Measurements from ENCODE around the gene THRAP3. TPM values are rescaled to one million over a fixed set of nuclear protein-coding genes. Genes with fewer than 3 reads are reported as not detected.

The THRAP3 gene
- total and polyA plus RNA-seq, 2 experiments from 2014 or later, result 127 to 161 TPM

DNA sequence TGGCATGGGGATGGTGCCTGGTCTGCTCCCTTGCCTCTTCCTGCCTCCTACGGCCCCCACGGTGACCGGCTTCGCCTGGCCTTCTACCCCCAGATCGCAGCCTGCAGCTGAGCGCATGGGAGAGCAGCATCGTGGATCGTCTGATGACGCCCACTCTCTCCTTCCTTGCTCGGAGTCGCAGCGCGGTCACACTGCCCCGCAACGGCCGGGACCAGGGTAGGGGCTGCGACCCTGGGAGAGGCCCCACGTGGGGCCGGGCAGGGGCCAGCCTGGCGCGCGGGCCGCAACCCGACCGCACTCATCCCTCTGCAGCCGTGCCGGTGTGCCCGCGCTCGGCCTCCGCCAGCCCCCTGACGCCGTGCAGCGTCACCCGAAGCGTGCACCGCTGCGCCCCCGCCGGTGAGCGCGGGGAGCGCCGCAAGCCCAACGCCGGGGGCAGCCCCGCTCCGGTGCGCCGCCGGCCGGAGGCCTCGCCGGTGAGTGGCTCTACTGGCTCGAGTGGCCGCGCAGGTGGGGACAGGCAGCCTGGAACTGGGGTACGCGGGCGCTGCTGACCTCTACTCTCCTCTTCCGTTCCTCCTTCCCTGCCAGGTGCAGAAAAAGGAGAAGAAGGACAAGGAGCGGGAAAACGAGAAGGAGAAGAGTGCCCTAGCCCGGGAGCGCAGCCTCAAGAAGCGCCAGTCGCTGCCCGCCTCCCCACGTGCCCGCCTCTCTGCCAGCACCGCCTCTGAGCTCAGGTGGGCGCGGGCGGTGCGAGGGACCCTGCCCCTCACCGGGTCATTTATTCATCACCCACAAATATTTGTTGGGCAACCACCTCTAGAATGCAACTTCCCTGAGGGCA, 47.9 kb upstream of the THRAP3 start:
- peaks cover 10% of the 10 kb centered on the region for H3K27me3 Mint-ChIP-seq (ENCODE audit: insufficient read depth, low read depth, poor library complexity)
- peak overlapping the region; percentile 93 for H3K4me2 ChIP-seq

More for the DNA sequence above, 47.9 kb upstream of the THRAP3 start:
- peaks cover 8% of the 10 kb centered on the region for H4K20me1 ChIP-seq (replicated peaks; ENCODE audit: insufficient read depth)
- peak overlapping the region; percentile 55 for H3K4me3 ChIP-seq
- Mint-ChIP-seq H3K4me3 (peak overlapping the region; percentile 50), H3K4me1 (peaks cover 42% of the 10 kb centered on the region), H3K36me3 (ENCODE audit: low read depth) (peaks cover 49% of the 10 kb centered on the region), H3K9me3 (no peaks in the 10 kb centered on the region), H3K27ac (0 out of 2 replicates have a peak overlapping the region, but pooled peaks have one; percentile 27)
- no peak overlapping the region for H2AFZ ChIP-seq
- H3K4me1 ChIP-seq (ENCODE audit: insufficient read depth), result peaks cover 27% of the 10 kb centered on the region
- ATAC-seq, result peak; percentile 76
- H3F3A ChIP-seq (replicated peaks; ENCODE audit: low read depth), result 0 out of 2 replicates have a peak, but pooled peaks cover 19% of the 10 kb centered on the region
- no peaks in the 10 kb centered on the region for H3K9me2 ChIP-seq (ENCODE audit: insufficient read depth)
- peaks cover 4% of the 10 kb centered on the region; the same call in 1 of the 2 replicates for H3K36me3 ChIP-seq (ENCODE audit: insufficient read depth)
- peak; percentile 85 for DNase-seq (ENCODE audit: low spot score)
- H3K27me3 ChIP-seq (ENCODE audit: insufficient read depth), result peaks cover 20% of the 10 kb centered on the region
- no peak overlapping the region for H3K27ac ChIP-seq (ENCODE audit: low read depth)
- no peaks in the 10 kb centered on the region for H3K79me2 ChIP-seq (replicated peaks; ENCODE audit: insufficient read depth)
- TF ChIP-seq POLR2AphosphoS5 (IDR thresholded peaks at IDR 0.05; ENCODE audit: low read depth) (peak; percentile 59), CREB1 (CRISPR knock-in tag; IDR thresholded peaks at IDR 0.05; ENCODE audit: low read depth) (peak; percentile 92)
- TF ChIP-seq, protein P1, sequence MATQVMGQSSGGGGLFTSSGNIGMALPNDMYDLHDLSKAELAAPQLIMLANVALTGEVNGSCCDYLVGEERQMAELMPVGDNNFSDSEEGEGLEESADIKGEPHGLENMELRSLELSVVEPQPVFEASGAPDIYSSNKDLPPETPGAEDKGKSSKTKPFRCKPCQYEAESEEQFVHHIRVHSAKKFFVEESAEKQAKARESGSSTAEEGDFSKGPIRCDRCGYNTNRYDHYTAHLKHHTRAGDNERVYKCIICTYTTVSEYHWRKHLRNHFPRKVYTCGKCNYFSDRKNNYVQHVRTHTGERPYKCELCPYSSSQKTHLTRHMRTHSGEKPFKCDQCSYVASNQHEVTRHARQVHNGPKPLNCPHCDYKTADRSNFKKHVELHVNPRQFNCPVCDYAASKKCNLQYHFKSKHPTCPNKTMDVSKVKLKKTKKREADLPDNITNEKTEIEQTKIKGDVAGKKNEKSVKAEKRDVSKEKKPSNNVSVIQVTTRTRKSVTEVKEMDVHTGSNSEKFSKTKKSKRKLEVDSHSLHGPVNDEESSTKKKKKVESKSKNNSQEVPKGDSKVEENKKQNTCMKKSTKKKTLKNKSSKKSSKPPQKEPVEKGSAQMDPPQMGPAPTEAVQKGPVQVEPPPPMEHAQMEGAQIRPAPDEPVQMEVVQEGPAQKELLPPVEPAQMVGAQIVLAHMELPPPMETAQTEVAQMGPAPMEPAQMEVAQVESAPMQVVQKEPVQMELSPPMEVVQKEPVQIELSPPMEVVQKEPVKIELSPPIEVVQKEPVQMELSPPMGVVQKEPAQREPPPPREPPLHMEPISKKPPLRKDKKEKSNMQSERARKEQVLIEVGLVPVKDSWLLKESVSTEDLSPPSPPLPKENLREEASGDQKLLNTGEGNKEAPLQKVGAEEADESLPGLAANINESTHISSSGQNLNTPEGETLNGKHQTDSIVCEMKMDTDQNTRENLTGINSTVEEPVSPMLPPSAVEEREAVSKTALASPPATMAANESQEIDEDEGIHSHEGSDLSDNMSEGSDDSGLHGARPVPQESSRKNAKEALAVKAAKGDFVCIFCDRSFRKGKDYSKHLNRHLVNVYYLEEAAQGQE (IDR thresholded peaks at IDR 0.05; ENCODE audit: unreplicated experiment), result no peak
- TF ChIP-seq, protein P2, sequence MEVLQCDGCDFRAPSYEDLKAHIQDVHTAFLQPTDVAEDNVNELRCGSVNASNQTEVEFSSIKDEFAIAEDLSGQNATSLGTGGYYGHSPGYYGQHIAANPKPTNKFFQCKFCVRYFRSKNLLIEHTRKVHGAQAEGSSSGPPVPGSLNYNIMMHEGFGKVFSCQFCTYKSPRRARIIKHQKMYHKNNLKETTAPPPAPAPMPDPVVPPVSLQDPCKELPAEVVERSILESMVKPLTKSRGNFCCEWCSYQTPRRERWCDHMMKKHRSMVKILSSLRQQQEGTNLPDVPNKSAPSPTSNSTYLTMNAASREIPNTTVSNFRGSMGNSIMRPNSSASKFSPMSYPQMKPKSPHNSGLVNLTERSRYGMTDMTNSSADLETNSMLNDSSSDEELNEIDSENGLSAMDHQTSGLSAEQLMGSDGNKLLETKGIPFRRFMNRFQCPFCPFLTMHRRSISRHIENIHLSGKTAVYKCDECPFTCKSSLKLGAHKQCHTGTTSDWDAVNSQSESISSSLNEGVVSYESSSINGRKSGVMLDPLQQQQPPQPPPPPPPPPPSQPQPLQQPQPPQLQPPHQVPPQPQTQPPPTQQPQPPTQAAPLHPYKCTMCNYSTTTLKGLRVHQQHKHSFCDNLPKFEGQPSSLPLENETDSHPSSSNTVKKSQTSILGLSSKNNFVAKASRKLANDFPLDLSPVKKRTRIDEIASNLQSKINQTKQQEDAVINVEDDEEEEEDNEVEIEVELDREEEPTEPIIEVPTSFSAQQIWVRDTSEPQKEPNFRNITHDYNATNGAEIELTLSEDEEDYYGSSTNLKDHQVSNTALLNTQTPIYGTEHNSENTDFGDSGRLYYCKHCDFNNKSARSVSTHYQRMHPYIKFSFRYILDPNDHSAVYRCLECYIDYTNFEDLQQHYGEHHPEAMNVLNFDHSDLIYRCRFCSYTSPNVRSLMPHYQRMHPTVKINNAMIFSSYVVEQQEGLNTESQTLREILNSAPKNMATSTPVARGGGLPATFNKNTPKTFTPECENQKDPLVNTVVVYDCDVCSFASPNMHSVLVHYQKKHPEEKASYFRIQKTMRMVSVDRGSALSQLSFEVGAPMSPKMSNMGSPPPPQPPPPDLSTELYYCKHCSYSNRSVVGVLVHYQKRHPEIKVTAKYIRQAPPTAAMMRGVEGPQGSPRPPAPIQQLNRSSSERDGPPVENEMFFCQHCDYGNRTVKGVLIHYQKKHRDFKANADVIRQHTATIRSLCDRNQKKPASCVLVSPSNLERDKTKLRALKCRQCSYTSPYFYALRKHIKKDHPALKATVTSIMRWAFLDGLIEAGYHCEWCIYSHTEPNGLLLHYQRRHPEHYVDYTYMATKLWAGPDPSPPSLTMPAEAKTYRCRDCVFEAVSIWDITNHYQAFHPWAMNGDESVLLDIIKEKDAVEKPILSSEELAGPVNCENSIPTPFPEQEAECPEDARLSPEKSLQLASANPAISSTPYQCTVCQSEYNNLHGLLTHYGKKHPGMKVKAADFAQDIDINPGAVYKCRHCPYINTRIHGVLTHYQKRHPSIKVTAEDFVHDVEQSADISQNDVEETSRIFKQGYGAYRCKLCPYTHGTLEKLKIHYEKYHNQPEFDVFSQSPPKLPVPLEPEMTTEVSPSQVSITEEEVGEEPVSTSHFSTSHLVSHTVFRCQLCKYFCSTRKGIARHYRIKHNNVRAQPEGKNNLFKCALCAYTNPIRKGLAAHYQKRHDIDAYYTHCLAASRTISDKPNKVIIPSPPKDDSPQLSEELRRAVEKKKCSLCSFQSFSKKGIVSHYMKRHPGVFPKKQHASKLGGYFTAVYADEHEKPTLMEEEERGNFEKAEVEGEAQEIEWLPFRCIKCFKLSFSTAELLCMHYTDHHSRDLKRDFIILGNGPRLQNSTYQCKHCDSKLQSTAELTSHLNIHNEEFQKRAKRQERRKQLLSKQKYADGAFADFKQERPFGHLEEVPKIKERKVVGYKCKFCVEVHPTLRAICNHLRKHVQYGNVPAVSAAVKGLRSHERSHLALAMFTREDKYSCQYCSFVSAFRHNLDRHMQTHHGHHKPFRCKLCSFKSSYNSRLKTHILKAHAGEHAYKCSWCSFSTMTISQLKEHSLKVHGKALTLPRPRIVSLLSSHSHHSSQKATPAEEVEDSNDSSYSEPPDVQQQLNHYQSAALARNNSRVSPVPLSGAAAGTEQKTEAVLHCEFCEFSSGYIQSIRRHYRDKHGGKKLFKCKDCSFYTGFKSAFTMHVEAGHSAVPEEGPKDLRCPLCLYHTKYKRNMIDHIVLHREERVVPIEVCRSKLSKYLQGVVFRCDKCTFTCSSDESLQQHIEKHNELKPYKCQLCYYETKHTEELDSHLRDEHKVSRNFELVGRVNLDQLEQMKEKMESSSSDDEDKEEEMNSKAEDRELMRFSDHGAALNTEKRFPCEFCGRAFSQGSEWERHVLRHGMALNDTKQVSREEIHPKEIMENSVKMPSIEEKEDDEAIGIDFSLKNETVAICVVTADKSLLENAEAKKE (CRISPR knock-in tag; IDR thresholded peaks at IDR 0.05), result no peak
- TF ChIP-seq, protein P3, sequence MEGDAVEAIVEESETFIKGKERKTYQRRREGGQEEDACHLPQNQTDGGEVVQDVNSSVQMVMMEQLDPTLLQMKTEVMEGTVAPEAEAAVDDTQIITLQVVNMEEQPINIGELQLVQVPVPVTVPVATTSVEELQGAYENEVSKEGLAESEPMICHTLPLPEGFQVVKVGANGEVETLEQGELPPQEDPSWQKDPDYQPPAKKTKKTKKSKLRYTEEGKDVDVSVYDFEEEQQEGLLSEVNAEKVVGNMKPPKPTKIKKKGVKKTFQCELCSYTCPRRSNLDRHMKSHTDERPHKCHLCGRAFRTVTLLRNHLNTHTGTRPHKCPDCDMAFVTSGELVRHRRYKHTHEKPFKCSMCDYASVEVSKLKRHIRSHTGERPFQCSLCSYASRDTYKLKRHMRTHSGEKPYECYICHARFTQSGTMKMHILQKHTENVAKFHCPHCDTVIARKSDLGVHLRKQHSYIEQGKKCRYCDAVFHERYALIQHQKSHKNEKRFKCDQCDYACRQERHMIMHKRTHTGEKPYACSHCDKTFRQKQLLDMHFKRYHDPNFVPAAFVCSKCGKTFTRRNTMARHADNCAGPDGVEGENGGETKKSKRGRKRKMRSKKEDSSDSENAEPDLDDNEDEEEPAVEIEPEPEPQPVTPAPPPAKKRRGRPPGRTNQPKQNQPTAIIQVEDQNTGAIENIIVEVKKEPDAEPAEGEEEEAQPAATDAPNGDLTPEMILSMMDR (conservative IDR thresholded peaks at IDR 0.05; ENCODE audit: low read depth in 2 of 2), result peak; percentile 47 to 65
